ENCODE measurements around the gene ANXA1. TPM values are rescaled to one million over a fixed set of nuclear protein-coding genes. Genes with fewer than 3 reads are reported as not detected.
"Not testable (repeated sequence)": the region's sequence is repeated elsewhere in the genome, so short reads cannot be mapped to it uniquely, and the experiment has no call there.

Gene ANXA1
- total RNA-seq, 3 donors from 2014 or later: 12.8 to 69.3 (median 53.1) TPM

DNA sequence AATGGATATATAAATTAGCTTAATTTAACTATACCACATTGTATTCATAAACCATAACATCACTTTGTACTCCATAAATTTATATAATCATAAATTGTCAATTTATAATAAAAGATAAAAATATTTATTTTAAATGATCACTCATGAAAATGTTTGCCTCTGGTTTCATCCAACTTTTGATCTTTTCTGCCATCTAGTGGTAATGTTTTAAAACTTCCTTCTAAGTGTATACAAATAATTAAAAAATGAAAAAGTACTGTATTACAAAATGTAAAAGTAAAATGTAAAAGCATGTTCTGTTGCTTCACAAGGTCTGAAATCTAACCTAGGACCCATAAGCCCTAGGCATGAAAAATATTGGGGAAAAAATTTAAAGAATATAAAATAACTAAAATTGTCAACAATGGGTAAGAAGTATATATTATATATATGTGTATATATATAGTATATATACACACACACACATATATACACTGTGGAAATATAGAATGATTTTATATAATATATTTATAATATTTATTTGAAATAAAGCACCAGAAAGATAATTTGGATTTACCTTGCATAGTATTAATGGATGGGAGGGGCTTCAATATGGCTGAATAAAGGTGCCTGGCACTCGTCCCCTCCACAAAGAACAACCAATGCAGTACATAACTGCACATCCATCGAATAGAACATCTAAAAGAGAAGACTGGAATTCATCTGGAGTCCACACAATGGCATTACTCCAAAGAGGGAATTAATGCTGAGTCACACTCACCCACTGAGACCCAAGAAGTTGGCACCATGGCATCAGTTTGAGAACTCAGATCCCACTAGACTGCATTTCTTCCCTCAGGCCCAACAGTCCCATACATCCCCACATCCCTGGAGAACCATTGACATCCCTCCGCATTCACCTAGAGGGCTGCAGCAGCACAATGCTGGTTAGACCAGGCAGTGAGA, 32.5 kb downstream of the ANXA1 start:
- H3K36me3 ChIP-seq (ENCODE audit: low read depth): no peaks in the 10 kb centered on the region
- ATAC-seq (no peak), DNase-seq (no peak)
- TF ChIP-seq, protein P1, sequence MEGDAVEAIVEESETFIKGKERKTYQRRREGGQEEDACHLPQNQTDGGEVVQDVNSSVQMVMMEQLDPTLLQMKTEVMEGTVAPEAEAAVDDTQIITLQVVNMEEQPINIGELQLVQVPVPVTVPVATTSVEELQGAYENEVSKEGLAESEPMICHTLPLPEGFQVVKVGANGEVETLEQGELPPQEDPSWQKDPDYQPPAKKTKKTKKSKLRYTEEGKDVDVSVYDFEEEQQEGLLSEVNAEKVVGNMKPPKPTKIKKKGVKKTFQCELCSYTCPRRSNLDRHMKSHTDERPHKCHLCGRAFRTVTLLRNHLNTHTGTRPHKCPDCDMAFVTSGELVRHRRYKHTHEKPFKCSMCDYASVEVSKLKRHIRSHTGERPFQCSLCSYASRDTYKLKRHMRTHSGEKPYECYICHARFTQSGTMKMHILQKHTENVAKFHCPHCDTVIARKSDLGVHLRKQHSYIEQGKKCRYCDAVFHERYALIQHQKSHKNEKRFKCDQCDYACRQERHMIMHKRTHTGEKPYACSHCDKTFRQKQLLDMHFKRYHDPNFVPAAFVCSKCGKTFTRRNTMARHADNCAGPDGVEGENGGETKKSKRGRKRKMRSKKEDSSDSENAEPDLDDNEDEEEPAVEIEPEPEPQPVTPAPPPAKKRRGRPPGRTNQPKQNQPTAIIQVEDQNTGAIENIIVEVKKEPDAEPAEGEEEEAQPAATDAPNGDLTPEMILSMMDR (IDR thresholded peaks at IDR 0.05): no peak
- intact Hi-C loops (cut with DNase I, micrococcal nuclease): loop anchor here (5.0 to 10.0 kb wide), 2 partner anchors 77 to 329 kb away; no protein-coding TSS in a partner anchor
- no peaks in the 10 kb centered on the region for H3K4me1 ChIP-seq (ENCODE audit: low read depth)
- H3K9me3 ChIP-seq: no peaks in the 10 kb centered on the region
- no peak overlapping the region for H3K4me3 ChIP-seq

DNA sequence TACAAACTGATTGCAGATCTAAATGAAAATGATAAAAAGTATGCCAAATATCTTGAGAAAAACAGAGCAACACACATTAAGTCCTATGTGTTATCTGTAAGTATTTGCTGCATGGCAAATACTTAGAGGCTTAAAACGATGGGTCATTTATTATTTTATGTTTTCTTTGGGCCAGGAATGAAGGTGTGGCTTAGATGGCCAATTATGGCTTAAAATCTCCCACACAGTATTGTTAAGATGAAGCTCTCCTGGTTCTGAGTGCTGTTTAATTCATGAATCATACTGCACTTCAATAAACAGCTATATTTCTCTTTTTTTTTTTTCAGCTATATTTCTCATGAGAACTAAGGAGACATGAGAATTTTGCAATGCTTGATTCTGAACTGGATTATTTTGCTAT, 39.4 kb downstream of the ANXA1 start:
- H3K4me3 ChIP-seq; H3K4me1 ChIP-seq (ENCODE audit: low read depth); DNase-seq; H3K9me3 ChIP-seq; ATAC-seq; intact Hi-C loops (cut with DNase I, micrococcal nuclease); H3K36me3 ChIP-seq (ENCODE audit: low read depth): not testable (repeated sequence)

DNA sequence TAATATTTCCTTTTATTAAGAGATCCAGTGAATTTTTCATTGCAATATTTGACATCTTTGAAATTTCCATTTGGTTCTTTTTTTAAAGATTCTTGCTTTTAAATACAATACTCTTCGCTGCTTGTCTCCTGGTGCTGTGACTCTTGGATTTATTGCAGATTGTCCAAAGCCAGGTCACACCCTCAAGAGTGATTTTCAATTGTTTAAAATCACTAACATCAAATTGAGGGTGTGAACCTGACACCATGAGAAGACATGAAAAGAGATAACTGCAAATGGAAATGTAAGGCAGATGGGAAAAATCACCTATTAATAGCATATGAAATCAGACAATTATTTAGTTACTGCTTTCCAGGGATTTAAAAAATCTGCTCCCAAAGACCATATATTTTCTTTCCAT, 42.6 kb downstream of the ANXA1 start:
- no peak for DNase-seq
- no peak overlapping the region for H3K4me3 ChIP-seq
- no peaks in the 10 kb centered on the region for H3K36me3 ChIP-seq (ENCODE audit: low read depth)
- no peaks in the 10 kb centered on the region for H3K4me1 ChIP-seq (ENCODE audit: low read depth)
- no peak for ATAC-seq
- intact Hi-C loops (cut with DNase I, micrococcal nuclease): no loop called here
- TF ChIP-seq, protein P1 (IDR thresholded peaks at IDR 0.05): no peak
- H3K9me3 ChIP-seq: no peaks in the 10 kb centered on the region

DNA sequence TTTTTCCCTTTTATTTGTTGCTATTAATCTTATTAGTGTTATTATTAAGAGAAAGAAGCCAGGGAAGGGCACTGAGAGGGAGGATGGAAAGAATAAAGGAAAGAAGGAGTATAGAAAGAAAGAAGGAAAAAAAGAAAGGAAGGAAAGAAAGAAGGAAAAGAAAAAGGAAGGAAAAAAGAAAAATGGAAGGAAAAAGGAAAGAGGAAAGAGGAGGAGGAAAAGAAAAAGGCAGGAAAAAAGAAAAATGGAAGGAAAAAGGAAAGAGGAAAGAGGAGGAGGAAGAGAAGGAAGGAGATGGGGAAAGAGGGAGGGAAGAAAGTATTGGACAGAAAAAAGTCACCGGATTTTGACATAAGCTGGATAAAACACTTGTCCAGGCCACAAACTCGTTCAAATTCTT, 47.8 kb downstream of the ANXA1 start:
- TF ChIP-seq, protein P1 (IDR thresholded peaks at IDR 0.05): no peak
- Histone ChIP-seq H3K4me1 (ENCODE audit: low read depth) (no peaks in the 10 kb centered on the region), H3K4me3 (no peak overlapping the region), H3K9me3 (no peaks in the 10 kb centered on the region), H3K36me3 (ENCODE audit: low read depth) (no peaks in the 10 kb centered on the region)
- intact Hi-C loops (cut with DNase I, micrococcal nuclease): no loop called here
- no peak for DNase-seq
- ATAC-seq: no peak

DNA sequence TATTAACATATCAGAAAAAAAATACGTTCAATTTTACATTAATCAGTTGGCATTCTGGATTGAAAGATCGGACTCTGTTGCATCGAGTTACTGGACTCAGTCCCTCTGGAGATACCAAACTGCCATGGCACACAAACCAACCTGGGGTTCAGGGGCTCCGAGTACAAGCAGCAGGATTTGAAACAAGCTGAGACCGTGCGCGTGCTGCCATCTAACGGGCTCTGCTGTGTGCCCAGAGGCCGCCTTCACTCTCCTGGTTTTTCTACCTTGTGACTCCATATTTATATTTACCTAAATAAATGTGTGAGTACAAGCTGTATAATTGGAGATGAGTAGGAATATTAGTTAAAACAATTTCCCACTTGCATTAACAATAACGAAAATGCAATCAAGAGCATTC, 48.2 kb downstream of the ANXA1 start:
- H3K4me3 ChIP-seq: no peak overlapping the region
- no peaks in the 10 kb centered on the region for H3K4me1 ChIP-seq (ENCODE audit: low read depth)
- TF ChIP-seq, protein P1 (IDR thresholded peaks at IDR 0.05): no peak
- ATAC-seq: no peak
- no peak for DNase-seq
- H3K9me3 ChIP-seq: no peaks in the 10 kb centered on the region
- no peaks in the 10 kb centered on the region for H3K36me3 ChIP-seq (ENCODE audit: low read depth)
- intact Hi-C loops (cut with DNase I, micrococcal nuclease): no loop called here

DNA sequence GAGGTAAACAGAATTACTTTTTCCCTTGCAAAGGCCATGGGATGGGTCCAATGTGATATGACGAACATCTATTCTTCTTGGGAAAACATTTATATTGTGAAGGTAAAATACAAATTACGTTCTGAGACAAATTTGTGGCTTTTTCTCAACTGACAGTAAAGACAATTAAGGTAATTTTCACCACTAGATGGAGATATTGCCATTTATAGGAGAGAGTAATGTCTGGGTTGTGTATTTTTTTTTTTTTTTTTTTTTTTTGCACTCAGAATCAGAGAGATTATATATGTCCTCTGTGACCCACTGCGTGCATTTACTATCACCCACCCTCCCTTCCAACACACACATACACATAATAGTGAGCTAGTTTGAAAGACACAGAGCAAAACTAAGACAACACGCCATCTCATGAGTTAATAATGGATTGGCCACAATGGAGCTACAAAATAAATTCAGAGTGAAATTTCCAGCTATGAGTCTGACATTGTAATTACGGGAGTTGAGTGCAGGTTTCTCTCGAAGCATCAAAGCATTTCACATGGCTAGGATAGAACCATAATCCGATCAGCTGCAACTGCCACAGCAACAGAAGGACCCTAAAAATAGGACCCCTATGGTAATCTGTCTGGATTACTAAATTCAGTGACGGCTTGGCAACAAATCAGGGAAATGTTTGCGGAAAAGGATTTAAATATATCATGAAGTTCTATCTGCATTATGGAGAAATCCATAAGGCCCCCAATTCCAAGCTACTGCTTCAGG, 49.2 kb downstream of the ANXA1 start:
- Histone ChIP-seq H3K4me3 (no peak overlapping the region), H3K9me3 (no peaks in the 10 kb centered on the region), H3K36me3 (ENCODE audit: low read depth) (no peaks in the 10 kb centered on the region), H3K4me1 (ENCODE audit: low read depth) (no peaks in the 10 kb centered on the region)
- DNase-seq: no peak
- intact Hi-C loops (cut with DNase I, micrococcal nuclease): no loop called here
- no peak for ATAC-seq
- TF ChIP-seq, protein P1 (IDR thresholded peaks at IDR 0.05): no peak
